ENCODE data around the gene ATE1.

DNA sequence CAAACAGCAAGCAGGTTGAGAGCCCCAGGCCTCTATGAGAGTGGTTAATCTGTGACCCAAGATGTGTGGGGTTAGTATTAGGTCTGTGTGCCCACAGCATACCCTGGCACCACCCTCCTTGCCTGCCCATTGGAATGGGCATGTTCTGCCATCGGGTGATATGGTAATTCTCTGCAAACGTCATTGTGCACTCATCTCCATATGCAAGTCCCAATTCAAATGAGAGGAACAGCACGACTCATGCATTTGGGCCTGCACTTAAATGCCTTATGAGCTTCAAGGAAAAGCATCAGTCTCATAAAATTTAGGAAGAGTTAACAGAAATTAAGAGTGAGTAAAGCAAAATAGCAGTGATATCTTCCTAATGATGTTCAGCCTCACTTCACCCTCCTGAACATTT lies 195.7 kb downstream of the ATE1 start:
- TF ChIP-seq, protein P1, sequence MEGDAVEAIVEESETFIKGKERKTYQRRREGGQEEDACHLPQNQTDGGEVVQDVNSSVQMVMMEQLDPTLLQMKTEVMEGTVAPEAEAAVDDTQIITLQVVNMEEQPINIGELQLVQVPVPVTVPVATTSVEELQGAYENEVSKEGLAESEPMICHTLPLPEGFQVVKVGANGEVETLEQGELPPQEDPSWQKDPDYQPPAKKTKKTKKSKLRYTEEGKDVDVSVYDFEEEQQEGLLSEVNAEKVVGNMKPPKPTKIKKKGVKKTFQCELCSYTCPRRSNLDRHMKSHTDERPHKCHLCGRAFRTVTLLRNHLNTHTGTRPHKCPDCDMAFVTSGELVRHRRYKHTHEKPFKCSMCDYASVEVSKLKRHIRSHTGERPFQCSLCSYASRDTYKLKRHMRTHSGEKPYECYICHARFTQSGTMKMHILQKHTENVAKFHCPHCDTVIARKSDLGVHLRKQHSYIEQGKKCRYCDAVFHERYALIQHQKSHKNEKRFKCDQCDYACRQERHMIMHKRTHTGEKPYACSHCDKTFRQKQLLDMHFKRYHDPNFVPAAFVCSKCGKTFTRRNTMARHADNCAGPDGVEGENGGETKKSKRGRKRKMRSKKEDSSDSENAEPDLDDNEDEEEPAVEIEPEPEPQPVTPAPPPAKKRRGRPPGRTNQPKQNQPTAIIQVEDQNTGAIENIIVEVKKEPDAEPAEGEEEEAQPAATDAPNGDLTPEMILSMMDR (conservative IDR thresholded peaks at IDR 0.05), result no peak
- no peak for TF ChIP-seq ZFX (IDR thresholded peaks at IDR 0.05)
